Adrenal gland (tissue), 5 donors: Measurements from ENCODE around the gene GJA3.

Source experiments
- CTCF ChIP-seq, 6 experiments: fragments of 450-650 bp in 4 of 6; fragments of 200-600 bp in 2 of 6; sonication (generic) in 1 of 6; IDR thresholded peaks; 1 replicate in 5 of 6; 2 replicates in 1 of 6; pipeline versions ENCODE4 v1.5.1 to v1.8.0; 2016 to 2021; ENCODE audit warnings: antibody characterized with exemption in 6 of 6, mild to moderate bottlenecking in 2 of 6, moderate library complexity in 1 of 6
- POLR2A ChIP-seq, 2 donors: fragments of 450-650 bp; IDR thresholded peaks; one replicate each; pipeline ENCODE4 v1.6.1; 2017; ENCODE audit warnings: antibody characterized with exemption in 2 of 2, mild to moderate bottlenecking in 2 of 2, moderate library complexity in 1 of 2
- donor health status: DM: no; HTN: no; CAD: no.

GRCh38 chr13:20099319-20099718, 61.5 kb downstream of the GJA3 start:
- no peak for TF ChIP-seq CTCF (IDR thresholded peaks at IDR 0.05)
- TF ChIP-seq POLR2A (IDR thresholded peaks at IDR 0.05): no peak
